ENCODE results near the gene LRRK1. TPM values are rescaled to one million over a fixed set of nuclear protein-coding genes. Genes with fewer than 3 reads are reported as not detected.

The LRRK1 gene
- total and polyA plus RNA-seq, 2 of the 4 experiments (the other 2 are of a cell fraction) = 3.0 to 5.8 TPM

DNA sequence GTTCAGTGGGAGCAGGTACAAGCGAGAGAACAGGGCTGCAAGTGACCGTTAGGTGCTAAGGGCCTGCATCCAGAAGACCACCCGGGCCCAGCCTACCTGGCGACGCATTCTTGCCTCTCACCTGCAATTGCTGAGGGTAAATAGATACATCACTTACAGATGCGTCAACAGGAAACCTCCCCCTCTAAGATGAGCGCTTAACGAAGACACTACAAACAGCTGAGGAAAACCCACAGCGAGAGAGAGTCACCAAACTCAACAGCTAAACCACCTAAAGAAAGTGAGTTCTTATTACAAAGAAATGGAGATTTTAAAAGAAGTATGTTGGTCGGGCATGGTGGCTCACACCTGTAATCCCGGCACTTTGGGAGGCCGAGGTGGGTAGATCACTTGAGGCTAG, 174.8 kb downstream of the LRRK1 start:
- H3K56ac ChIP-seq (ENCODE audit: extremely low read depth, insufficient read depth, low read length) = no peak overlapping the region
- H4K91ac ChIP-seq (ENCODE audit: insufficient read depth, low read depth, low read length) = no peak overlapping the region
- no peak overlapping the region for H4K5ac ChIP-seq (ENCODE audit: low read depth, low read length)
- no peaks in the 10 kb centered on the region for H4K20me1 ChIP-seq (ENCODE audit: insufficient read depth, low read length)
- no peaks in the 10 kb centered on the region; the same call in 1 of the 2 replicates for H3K27me3 ChIP-seq (ENCODE audit: control insufficient read depth, insufficient read depth, low read length)
- H3K14ac ChIP-seq (replicated peaks; ENCODE audit: low read depth, low read length) = no peak overlapping the region
- POLR2A ChIA-PET (ENCODE audit: unreplicated experiment) = no interaction called here
- H3K27ac ChIP-seq (ENCODE audit: insufficient read depth, low read length) = no peak overlapping the region
- no TSS peak for BruUV-seq (replicated peaks)
- no CpG with 5 or more reads among the region's 12 CpGs for WGBS, 2 experiments (ENCODE audit: extremely low coverage in 2 of 2, insufficient read length in 1 of 2)
- H3K9me3 ChIP-seq (ENCODE audit: control insufficient read depth, insufficient read depth, low read length) = no peaks in the 10 kb centered on the region; the same call in 1 of the 2 replicates
- no peak overlapping the region for H3K9ac ChIP-seq (ENCODE audit: low read depth, low read length)
- no peak overlapping the region for H3K4me2 ChIP-seq (ENCODE audit: low read depth, low read length)
- no peak overlapping the region; the same call in 1 of the 2 replicates for H2AK5ac ChIP-seq (ENCODE audit: low read depth, low read length)
- no peak overlapping the region for H4K8ac ChIP-seq (ENCODE audit: low read depth in 2 of 2, low read length in 2 of 2)
- no peak overlapping the region for H2AK9ac ChIP-seq (replicated peaks; ENCODE audit: low read depth, low read length, poor library complexity)
- intact Hi-C loops (cut with micrococcal nuclease) = loop anchor here (2.0 kb wide), 1 partner anchor 95 kb away; no protein-coding TSS in a partner anchor
- no peaks in the 10 kb centered on the region for H3K36me3 ChIP-seq (ENCODE audit: control insufficient read depth, insufficient read depth, low read length)
- ATAC-seq (ENCODE audit: low read depth) (no peak), DNase-seq (no peak)
- no peak overlapping the region for H2BK5ac ChIP-seq (ENCODE audit: low read depth, low read length, poor library complexity, severe bottlenecking)
- TF ChIP-seq RCOR1 (IDR thresholded peaks at IDR 0.05; ENCODE audit: insufficient replicate concordance, low read length) (no peak), CEBPB (IDR thresholded peaks at IDR 0.05; ENCODE audit: low read depth, low read length) (no peak), ELK1 (IDR thresholded peaks at IDR 0.05; ENCODE audit: borderline replicate concordance, low read depth, low read length) (no peak), MAFK (IDR thresholded peaks at IDR 0.05; ENCODE audit: low read depth, low read length) (no peak), NFE2L2 (IDR thresholded peaks at IDR 0.05; ENCODE audit: low read depth, low read length) (no peak), CHD1 (IDR thresholded peaks at IDR 0.05; ENCODE audit: low read depth, low read length) (no peak), POLR2A (IDR thresholded peaks at IDR 0.05; ENCODE audit: low read depth, low read length) (no peak), MXI1 (IDR thresholded peaks at IDR 0.05; ENCODE audit: borderline replicate concordance, low read depth, low read length) (no peak), SMC3 (IDR thresholded peaks at IDR 0.05; ENCODE audit: low read depth, low read length) (no peak), MAZ (IDR thresholded peaks at IDR 0.05; ENCODE audit: borderline replicate concordance, low read depth, low read length) (no peak), RAD21 (IDR thresholded peaks at IDR 0.05; ENCODE audit: low read length) (no peak), RFX5 (IDR thresholded peaks at IDR 0.05; ENCODE audit: low read depth, low read length) (no peak), FOS (IDR thresholded peaks at IDR 0.05; ENCODE audit: low read depth, low read length) (no peak), BHLHE40 (IDR thresholded peaks at IDR 0.05; ENCODE audit: low read depth, low read length) (no peak)
- TF ChIP-seq, protein P1, sequence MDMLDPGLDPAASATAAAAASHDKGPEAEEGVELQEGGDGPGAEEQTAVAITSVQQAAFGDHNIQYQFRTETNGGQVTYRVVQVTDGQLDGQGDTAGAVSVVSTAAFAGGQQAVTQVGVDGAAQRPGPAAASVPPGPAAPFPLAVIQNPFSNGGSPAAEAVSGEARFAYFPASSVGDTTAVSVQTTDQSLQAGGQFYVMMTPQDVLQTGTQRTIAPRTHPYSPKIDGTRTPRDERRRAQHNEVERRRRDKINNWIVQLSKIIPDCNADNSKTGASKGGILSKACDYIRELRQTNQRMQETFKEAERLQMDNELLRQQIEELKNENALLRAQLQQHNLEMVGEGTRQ (IDR thresholded peaks at IDR 0.05; ENCODE audit: low read depth, low read length) = no peak
- TF ChIP-seq, protein P2, sequence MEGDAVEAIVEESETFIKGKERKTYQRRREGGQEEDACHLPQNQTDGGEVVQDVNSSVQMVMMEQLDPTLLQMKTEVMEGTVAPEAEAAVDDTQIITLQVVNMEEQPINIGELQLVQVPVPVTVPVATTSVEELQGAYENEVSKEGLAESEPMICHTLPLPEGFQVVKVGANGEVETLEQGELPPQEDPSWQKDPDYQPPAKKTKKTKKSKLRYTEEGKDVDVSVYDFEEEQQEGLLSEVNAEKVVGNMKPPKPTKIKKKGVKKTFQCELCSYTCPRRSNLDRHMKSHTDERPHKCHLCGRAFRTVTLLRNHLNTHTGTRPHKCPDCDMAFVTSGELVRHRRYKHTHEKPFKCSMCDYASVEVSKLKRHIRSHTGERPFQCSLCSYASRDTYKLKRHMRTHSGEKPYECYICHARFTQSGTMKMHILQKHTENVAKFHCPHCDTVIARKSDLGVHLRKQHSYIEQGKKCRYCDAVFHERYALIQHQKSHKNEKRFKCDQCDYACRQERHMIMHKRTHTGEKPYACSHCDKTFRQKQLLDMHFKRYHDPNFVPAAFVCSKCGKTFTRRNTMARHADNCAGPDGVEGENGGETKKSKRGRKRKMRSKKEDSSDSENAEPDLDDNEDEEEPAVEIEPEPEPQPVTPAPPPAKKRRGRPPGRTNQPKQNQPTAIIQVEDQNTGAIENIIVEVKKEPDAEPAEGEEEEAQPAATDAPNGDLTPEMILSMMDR (conservative IDR thresholded peaks at IDR 0.05; ENCODE audit: low read depth, low read length) = no peak
- in situ Hi-C loops (cut with MboI; ENCODE audit: low sequenced_read_pairs) = loop anchor here (5.0 kb wide), 1 partner anchor 163 kb away; no protein-coding TSS in a partner anchor
- no peak overlapping the region for H3K4me3 ChIP-seq (ENCODE audit: insufficient read depth, low read depth, low read length)
- no peak overlapping the region for H2BK15ac ChIP-seq (ENCODE audit: low read depth, low read length)
- dilution Hi-C loops (cut with HindIII; ENCODE audit: low sequenced_read_pairs, unreplicated experiment) = no loop called here
- H3K79me1 ChIP-seq (ENCODE audit: low read depth in 1 of 2, low read length in 2 of 2) = peaks cover 0 to 9% of the 10 kb centered on the region in 2 experiments; a peak in 2 of 4 replicates
- H3K23ac ChIP-seq (ENCODE audit: low read depth, low read length) = no peak overlapping the region
- H3K18ac ChIP-seq (ENCODE audit: low read depth, low read length) = no peak overlapping the region
- no peak overlapping the region for H3K4ac ChIP-seq (ENCODE audit: low read depth, low read length)
- peaks cover 13% of the 10 kb centered on the region; the same call in 1 of the 2 replicates for H3K9me1 ChIP-seq (ENCODE audit: insufficient read depth, low read length)
- CTCF ChIA-PET = no interaction called here
- H2BK20ac ChIP-seq (ENCODE audit: low read depth, low read length) = no peak overlapping the region
- peaks cover 15% of the 10 kb centered on the region for H3K4me1 ChIP-seq (ENCODE audit: control insufficient read depth, insufficient read depth, low read length)
- no peak overlapping the region for H2AFZ ChIP-seq (replicated peaks; ENCODE audit: low read length, poor library complexity)
- no peak overlapping the region for H2BK120ac ChIP-seq (ENCODE audit: low read depth, low read length)
